Adrenal gland (tissue), 12 donors: ENCODE results near the gene TOP2A. TPM values are rescaled to one million over a fixed set of nuclear protein-coding genes. Genes with fewer than 3 reads are reported as not detected.
A peak's percentile ranks its signal among the peaks of the same experiment; 100 is the strongest.

Experiments
- DNase-seq, 7 donors: peaks; one replicate each; pipeline ENCODE4 v3.0.0-alpha.2; 2019 to 2020
- H3K27ac ChIP-seq, 5 donors: fragments of 200-600 bp; sonication (generic) in 4 of 5; 1 replicate in 3 of 5; 2 replicates in 2 of 5; pipeline versions ENCODE4 v1.5.1 to v1.8.0; 2016 to 2020; ENCODE audit warnings: mild to moderate bottlenecking in 1 of 5
- H3K27me3 ChIP-seq: fragments of 200-600 bp; 2 replicates; pipeline ENCODE4 v1.8.0; 2021
- H3K36me3 ChIP-seq, 2 donors: fragments of 200-600 bp; replicated peaks in 1 of 2; 1 replicate in 1 of 2; 2 replicates in 1 of 2; pipeline versions ENCODE4 v1.5.1 to v1.8.0; 2018 to 2022
- H3K4me1 ChIP-seq, 2 donors: fragments of 200-600 bp; replicated peaks in 1 of 2; 1 replicate in 1 of 2; 2 replicates in 1 of 2; pipeline versions ENCODE4 v1.5.1 to v1.8.0; 2018 to 2021
- H3K4me3 ChIP-seq, 4 donors: fragments of 200-600 bp; sonication (generic) in 3 of 4; one replicate each; pipeline ENCODE4 v1.5.1; 2016 to 2018
- H3K9me3 ChIP-seq, 3 donors: fragments of 200-600 bp; sonication (generic) in 1 of 3; replicated peaks in 1 of 3; 1 replicate in 2 of 3; 2 replicates in 1 of 3; pipeline versions ENCODE4 v1.5.1 to v1.8.0; 2016 to 2021
- CTCF ChIP-seq, 6 experiments: fragments of 450-650 bp in 4 of 6; fragments of 200-600 bp in 2 of 6; sonication (generic) in 1 of 6; IDR thresholded peaks; 1 replicate in 5 of 6; 2 replicates in 1 of 6; pipeline versions ENCODE4 v1.5.1 to v1.8.0; 2016 to 2021; ENCODE audit warnings: antibody characterized with exemption in 6 of 6, mild to moderate bottlenecking in 2 of 6, moderate library complexity in 1 of 6
- POLR2A ChIP-seq, 2 donors: fragments of 450-650 bp; IDR thresholded peaks; one replicate each; pipeline ENCODE4 v1.6.1; 2017; ENCODE audit warnings: antibody characterized with exemption in 2 of 2, mild to moderate bottlenecking in 2 of 2, moderate library complexity in 1 of 2
- WGBS, 4 donors: extraction: QIAGEN DNeasy Blood & Tissue Kit in 2 of 4; methylation state at CpG; one replicate each; pipeline versions ENCODE4 v1.1.5 to v1.1.7; 2013 to 2017; 5-methylcytosine and 5-hydroxymethylcytosine counted together
- intact Hi-C, 2 donors: fragments of 100-400 bp; cut with DNase I; formaldehyde crosslinking; loops; one replicate each; pipeline versions ENCODE4 v1.14.1 to v1.15.0; 2022 to 2023
- polyA plus RNA-seq, 3 donors: library from polyadenylated mRNA; stranded (reverse); fragments of 200-250 nt in 2 of 3; fragments of 350-450 nt in 1 of 3; fragmentation: Illumina TruSeq in 1 of 3; extraction: RNeasy Lipid Tissue Mini Kit (QIAGEN cat#74804) in 1 of 3; gene quantifications; one replicate each; pipeline ENCODE4 v1.2.3, GENCODE V29; 2013 to 2014
- total RNA-seq, 9 donors: library from RNA; depleted of rRNA in 4 of 9; stranded (reverse); fragments of >200 nt in 4 of 9; fragments of 120-200 nt in 1 of 9; fragmentation: NEBNext Ultra II Directional in 1 of 9; extraction: Animal tissue kit (Norgen Biotek cat#: 25700) in 1 of 9; gene quantifications; one replicate each; pipeline versions ENCODE4 v1.1.0 to v1.2.4, GENCODE V29; 2013 to 2023
- donor health status: healthy with polysubstance abuse.
- donor health status: Bipolar disorder and iron deficiency.
- donor health status: DM: yes; HTN: yes; CAD: no.
- donor health status: DM: no; HTN: no; CAD: no.
- donor health status: DM: no; HTN: no; CAD: no.
- donor health status: DM: yes; HTN: yes; CAD: no.

TOP2A gene
- total and polyA plus RNA-seq, 12 donors, result 0.32 to 51.1 (median 3.8) TPM

- intact Hi-C loops, result no loop called here
- Histone ChIP-seq H3K36me3 (no peaks in the 10 kb centered on the region), H3K27ac (no peak overlapping the region), H3K4me3 (no peak overlapping the region), H3K27me3 (no peaks in the 10 kb centered on the region), H3K9me3 (no peaks in the 10 kb centered on the region), H3K4me1 (no peaks in the 10 kb centered on the region)
- TF ChIP-seq POLR2A (IDR thresholded peaks at IDR 0.05) (no peak), CTCF (IDR thresholded peaks at IDR 0.05) (no peak)
- 81 to 90% (median 88%) methylated on average over 10 of the region's 10 CpGs for WGBS, 4 donors
- DNase-seq, result peak in 3 of 7 donors; percentile 3 to 29 (median 6)
Measured at GRCh38 chr17:40430272-40431230, 12.9 kb upstream of the TOP2A start.

GRCh38 chr17:40427002-40427491 is 9.4 kb upstream of the TOP2A start:
- Histone ChIP-seq H3K9me3 (no peaks in the 10 kb centered on the region), H3K4me3 (no peak overlapping the region), H3K27me3 (no peaks in the 10 kb centered on the region), H3K4me1 (no peaks in the 10 kb centered on the region), H3K27ac (no peak overlapping the region), H3K36me3 (no peaks in the 10 kb centered on the region)
- intact Hi-C loops, result no loop called here
- TF ChIP-seq POLR2A (IDR thresholded peaks at IDR 0.05) (no peak), CTCF (IDR thresholded peaks at IDR 0.05) (no peak)
- DNase-seq, result peak in 1 of 7 donors; percentile 18

- Histone ChIP-seq H3K4me3 (no peak overlapping the region), H3K27ac (no peak overlapping the region), H3K9me3 (no peaks in the 10 kb centered on the region), H3K27me3 (no peaks in the 10 kb centered on the region), H3K4me1 (no peaks in the 10 kb centered on the region), H3K36me3 (no peaks in the 10 kb centered on the region)
- no peak for DNase-seq
- 62 to 75% (median 70%) methylated on average over 4 of the region's 4 CpGs for WGBS, 4 donors
- intact Hi-C loops, result no loop called here
- no peak for TF ChIP-seq POLR2A (IDR thresholded peaks at IDR 0.05)
- no peak for TF ChIP-seq CTCF (IDR thresholded peaks at IDR 0.05)
Measured at GRCh38 chr17:40425741-40426140, 8.0 kb upstream of the TOP2A start.

- Histone ChIP-seq H3K4me3 (no peak overlapping the region), H3K36me3 (no peaks in the 10 kb centered on the region), H3K27ac (no peak overlapping the region), H3K27me3 (no peaks in the 10 kb centered on the region), H3K4me1 (peaks cover 4 to 6% of the 10 kb centered on the region in 2 donors), H3K9me3 (no peaks in the 10 kb centered on the region)
- DNase-seq, result no peak
- WGBS, 4 donors, result 77 to 92% (median 88%) methylated on average over 3 of the region's 3 CpGs
- intact Hi-C loops, result no loop called here
- no peak for TF ChIP-seq CTCF (IDR thresholded peaks at IDR 0.05)
- TF ChIP-seq POLR2A (IDR thresholded peaks at IDR 0.05), result no peak
Measured at GRCh38 chr17:40422990-40423633, 5.4 kb upstream of the TOP2A start.
